ENCODE measurements around the gene TNNT2.

The TNNT2 gene

DNA sequence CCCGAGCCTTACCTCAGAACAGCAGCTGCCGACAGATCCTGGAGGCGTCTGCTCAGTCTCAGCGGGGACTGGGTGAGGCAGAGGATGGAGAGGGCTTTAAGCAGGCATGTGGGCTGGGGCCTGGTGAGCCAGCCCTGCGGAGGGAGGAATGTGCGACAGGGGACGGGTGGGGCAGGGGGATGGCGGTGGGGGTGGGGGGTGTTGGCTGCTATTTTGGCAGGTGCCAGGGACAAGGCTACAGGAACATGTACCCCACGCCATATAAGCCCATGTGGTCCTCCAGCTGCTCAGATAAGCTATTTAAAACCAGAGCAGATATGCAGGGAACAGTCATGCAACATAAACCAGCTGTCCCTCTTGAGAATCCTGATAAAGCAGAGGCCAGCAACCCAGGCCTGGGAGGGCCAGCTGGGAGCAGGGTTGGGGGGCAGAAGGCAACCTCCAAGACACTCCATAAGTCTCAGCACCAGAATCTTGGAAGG lies at the start of gene TNNT2:
TSS of gene TNNT2 (minus strand) at position 70 of the 482 bp plus-strand sequence. CDS start 4,426 bp downstream, outside the sequence.
- DNase-seq: peak; percentile 86

DNA sequence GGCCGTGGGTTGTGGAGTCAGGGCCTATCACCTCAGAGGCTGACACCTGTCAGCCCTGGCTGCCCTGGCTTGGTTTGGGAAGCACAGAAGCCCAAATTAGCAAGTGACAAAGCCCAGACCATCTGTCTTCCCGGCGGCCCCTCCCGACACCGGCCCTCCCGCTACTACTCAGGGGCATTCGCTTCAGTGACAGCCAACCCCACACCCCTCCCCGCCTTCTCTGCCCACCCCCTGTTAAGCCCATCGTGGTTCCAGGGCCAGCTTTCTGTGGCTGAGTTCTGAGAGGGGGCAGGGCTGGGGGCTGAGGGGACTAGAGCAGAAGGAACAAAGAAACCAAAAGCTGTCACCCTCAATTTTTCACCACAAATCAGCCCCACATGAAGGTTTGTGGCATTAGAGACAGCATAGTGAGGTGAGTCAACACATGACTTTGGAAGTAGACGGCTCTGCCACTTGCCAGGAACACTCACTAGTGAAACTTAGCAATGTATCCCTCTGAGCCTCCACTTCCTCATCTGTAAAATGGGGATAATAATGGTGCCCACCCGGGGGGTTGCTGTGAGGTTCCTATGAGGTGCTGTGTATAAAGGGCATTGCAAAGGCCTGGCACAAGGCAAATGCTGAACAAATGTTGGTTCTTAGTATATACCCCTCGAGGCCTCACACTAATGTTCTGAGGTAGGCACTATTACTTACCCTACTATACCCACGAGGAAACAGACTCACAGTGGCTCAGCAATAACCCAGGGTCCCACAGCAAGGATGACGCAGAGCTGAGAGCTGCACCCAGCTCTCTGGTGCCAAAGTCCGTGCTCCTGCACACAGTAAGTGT lies 49.2 kb upstream of the TNNT2 start:
- peak; percentile 87 for DNase-seq

DNA sequence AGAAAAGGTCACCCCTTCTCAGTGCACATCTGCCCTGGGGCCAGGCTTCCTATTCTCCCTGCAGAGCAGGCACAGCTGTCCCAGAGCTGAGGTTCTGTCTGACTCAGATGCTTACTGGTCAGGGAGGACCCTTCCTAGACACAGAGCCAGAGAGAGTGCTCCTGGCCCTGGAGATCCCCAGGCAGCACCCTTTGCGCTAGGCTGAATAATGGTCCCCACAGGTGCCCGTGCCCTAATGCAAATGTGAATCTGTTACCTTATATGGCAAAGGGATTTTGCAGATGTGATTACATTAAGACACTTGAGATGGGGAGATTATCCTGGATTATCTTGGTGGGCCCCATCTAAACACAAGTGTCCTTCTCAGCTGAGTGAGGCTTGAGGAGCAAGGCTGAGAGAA lies 46.7 kb upstream of the TNNT2 start:
- no peak for DNase-seq

DNA sequence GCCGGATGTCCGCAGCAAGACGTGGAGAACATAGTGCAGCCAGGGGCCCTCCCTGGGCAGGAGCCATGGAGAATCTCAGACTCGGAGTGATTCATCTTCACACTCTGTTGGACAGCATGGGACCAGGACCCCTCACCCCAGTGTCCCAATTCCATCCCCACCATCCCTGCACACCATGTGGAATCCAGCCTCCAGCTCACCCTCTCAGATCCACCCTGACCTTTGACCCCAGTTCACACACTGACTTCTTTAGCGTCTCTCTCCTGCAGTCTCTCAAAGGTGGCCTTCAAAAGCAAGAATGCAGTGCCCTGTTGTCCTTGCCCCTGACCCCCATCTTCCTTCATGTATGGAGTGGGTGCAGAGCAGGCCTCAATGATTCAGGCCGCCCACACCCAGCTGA lies 46.2 kb upstream of the TNNT2 start:
- DNase-seq: no peak

DNA sequence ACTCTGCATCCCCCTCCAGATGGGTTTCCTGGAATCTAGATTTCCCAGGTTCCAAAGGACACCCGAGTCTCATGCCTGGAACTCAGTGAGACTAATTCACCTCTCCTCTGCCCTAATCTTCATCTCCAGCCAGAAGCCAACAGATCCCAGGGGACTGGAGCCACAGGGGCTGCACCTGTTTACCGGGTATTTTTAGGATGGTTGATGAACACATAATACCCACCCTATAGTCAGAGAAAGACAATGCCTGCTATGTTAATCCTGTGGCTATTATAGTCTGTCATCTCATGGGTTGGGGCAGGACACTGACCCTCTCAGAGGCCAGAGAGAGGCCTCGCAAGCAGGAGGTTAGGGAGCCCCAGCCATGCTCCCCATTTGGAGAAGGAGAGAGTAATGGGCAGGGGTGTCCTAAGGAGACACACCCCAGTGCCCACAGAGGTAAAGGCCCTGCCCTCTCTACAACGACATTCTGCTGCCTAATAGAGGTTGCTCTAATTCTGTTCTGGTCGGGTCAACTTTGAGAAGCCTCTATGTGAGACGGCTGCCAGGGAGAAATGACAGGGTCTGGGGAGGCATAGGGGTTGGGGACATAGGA lies 45.1 kb upstream of the TNNT2 start:
- DNase-seq: peak; percentile 70

DNA sequence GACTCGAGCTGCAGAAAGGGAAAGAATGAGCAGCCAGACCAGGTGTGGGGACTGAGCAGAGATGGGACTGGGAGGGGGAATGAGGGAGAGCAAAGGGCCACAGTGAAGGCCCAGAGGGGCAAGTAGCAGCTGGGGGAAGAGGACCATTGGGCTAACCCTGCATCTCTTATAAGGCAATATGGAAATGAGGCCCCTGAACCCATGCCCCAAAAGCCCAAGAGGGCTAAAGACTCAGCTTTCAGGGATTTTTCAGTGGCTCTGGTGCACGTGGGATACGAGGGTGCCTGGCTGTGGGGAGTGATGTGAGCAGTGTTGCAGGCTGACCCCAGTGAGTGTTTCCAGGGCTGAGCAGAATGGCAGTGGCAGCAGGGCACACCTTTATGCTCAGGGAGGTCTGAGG lies 44.5 kb upstream of the TNNT2 start:
- no peak for DNase-seq

DNA sequence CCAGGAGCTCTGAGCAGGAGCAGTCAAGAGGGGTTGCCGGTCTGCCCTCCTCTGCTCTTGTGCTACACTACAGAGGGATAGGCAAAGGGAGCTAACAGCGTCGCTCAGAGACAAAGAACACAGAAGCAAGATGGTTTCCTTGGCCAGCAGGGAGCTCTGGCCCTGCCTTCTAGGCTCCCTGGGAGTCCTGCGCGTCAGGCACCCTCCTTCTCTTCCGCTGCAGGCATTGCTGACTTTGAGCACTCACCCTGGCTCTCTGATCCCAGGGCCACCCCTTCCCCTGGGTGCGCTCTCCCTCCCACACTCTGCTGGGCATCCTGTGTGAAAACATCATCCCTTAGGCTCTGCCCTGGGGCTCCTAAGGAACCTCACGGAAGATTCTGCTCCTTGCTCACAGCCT lies 43.6 kb upstream of the TNNT2 start:
- no peak for DNase-seq

DNA sequence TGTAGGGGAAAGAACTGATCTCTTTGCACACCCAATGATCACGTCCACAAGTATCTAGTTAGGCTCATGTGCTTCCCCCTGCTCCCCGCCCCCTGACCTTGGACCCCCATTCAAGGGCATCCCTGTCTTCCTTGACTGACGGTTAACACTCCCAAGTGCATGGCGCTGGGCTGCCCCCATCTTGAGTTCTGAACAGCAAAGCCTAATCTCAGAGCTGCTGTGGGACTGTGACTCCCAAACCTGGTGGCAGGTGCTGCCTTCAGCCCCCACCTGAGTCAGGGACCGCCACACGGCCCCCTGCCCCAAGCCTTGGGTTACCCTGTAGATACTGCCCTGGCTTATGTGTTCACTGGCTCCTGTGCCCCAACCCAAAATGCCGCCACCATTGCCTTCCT lies 43.1 kb upstream of the TNNT2 start:
- no peak for DNase-seq

DNA sequence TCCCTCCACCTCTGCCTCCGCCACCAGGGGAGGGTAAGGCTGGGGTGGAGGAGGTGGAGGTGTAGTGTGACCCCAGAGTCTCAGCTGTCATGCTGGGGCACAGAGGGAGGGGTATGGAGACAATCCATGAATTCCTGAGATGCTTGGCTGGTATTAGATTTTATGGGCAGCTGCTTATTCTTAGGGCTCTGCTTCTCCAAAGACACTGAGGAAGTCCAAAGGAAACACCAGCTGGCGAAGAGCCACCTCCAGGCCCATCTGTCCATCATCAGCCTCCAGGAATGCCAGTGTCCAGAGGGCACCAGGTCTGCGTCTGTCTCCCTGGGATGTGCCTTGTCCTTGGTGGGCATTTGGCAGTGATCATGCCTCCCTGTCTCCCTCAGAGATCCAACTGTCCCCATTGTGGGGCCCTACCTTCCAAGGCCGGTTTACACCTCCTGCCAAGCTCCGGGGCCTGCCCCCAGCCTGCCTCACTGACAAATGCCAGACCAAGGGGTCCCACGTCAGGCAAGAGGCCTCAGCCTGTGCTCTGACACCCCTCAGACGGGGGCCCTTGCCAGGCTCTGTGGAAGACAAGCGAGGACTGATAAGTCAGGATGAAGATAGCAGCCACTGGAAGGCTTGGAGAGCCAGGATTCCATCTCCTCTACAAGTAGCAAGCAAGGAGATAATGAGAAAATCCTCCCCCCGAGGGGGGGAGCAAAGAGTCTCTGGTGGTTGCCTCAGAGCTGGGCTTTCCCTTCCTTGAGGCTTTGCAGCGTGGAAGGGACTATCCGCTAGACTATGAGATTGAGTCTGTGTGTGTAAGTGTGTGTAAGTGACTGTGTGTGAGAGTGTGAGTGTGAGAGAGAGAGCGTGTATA lies 42.5 kb upstream of the TNNT2 start:
- no peak for DNase-seq

DNA sequence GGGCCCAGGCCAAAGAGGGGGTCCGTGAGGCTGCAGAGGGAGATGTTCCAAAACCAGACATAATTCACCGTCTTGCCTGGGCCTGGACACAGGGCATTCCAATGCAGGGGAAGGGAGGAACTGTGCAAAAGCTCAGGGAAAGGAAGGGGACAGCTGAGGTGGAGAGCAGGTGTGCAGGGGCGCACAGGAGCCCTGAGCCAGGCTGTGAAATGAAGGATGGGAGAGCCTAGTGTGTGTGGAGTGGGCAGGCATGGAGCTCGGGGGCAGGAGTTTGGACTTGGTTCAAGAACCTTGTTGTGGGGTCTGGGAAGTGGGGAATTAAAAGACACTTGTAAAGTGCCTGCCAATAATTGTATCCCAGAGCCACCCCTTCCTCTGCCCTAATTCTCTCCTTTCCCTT lies 41.8 kb upstream of the TNNT2 start:
- DNase-seq: no peak

DNA sequence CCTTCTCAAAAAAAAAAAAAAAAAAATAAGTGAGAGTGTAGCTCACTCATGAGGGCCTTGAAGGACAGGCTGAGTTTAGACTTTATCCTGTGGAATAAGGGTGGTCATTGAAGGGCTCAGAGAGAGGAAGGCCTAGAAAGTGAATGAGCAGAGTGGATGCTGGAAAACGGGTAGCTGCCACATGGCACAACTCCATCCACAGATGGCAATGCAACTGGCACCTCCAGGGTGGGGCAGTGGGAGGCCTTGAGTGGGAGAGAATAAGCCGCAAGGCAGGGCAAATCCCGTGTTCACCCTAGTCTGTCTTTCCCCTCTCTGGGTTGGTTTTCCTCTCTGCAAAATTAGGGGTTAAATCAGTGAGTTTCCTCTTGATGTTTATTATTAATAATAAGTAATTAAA lies 41.0 kb upstream of the TNNT2 start:
- DNase-seq: no peak

DNA sequence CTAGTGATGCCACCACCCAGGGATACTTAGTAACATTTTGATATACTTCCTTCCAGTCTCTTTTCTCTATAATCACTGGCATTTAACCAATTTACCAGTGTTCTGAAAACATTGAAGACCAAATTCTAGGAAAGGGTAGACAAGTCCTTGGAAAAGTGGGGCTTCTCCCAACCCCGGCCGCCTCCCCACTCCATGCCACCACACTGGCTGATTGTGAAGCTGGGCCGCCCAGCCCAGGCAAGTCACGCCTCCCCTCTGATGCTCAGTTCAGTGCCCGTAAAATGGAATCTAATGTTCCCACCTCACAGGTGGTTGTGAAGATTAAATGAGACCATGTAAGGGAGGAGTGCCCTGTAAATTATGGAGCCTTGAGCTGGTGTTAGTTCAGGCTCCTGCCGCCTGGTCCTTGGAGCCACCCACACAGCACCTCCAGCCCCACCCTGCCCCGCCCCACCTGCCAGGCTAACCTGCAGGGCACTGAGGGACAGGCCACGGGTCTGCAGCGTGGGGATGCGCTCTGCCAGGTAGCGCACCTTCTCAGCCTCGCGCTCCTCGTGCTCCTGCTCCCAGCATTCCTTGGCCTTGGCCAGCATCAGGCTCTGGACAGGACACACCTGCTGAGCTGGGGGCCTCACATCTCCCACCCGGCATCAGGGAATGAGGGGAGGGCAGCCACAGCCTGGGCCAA lies 36.7 kb upstream of the TNNT2 start:
- DNase-seq: no peak

DNA sequence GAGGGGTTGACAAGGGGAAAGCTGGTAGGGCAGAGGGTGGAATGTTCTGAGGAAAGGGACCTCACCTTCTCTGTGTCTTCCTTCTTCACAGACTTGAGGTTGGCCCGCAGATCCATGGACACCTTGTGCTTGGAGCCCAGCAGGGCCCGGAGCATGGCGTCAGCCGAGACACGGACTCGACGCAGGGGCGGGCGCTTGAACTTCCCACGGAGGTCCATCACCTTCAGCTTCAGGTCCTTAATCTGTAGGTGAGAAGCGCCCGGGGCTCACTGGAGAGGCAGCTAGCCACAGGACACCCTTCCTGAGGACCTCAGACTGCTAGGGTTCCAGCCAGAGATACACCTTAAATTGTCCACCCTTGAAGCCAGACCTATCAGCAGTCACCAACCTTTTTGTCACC lies 33.8 kb upstream of the TNNT2 start:
- no peak for DNase-seq

DNA sequence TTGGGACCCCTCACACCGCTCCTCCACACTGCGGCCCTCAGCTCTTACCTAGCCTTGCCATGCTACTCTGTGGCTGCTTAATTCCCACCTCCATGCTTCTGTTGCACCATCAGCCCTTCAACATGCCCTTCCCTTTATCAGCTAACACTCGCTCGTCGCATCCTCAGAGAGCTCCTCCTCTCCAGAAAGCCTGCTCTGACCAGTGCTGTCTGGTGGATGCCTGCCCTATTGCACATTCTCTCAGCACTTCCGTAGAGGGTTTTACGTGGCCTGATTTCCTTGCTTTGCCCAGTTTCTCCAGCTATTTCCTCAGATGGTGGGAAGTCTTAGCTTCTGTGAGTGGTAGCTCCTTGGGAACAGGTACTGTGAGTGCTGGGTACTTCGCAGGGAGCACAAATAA lies 32.0 kb upstream of the TNNT2 start:
- no peak for DNase-seq

DNA sequence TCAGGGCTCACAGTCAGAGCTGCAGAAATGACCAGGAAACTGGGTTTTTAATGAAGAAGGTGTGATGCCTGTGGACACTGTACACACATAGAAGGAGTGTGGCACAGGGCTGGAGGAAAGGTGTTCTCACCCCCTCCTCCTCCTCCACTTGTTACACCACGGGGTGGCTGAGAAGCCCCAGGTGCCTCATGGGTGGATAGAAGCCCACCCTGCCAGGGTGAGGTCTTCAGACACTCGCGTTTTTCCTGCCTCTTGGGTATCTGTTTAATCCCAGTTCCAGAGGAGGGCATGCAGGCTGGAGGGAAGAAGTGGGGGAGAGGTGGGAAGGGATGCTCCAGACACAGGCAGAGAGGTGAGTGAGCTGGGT lies 31.3 kb upstream of the TNNT2 start:
- DNase-seq: no peak

DNA sequence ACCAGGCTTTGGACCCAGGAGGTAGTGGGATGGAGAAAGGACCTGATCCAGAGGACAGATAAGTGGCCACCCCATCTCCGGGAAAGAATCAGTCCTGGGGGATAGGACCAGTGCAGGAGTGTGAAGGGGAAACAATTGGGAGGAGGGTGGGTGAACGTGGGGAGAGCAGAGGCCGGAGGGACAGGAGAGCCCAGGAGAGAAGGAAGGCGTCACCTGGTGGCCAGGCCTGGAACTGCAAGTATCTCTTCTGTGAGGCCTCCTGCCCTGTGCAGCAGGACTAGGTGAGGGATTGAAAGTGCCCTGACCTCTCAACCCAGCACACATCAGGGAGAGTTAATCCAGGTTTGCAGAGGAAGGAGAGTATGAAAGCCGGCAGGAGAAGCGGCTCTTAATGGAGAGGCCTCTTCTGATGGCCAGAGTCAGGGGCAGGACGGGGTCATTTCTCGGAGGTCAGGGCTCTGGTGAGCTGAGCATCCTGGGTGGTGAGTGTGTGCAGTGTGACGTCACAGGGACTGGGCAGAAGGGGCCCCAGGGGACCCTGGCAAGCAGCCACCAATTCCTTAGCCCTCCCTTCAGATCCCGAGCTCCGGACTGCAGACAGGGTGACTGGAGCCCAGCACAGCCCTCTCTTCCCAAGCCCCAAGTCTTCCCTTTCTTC lies 30.8 kb upstream of the TNNT2 start:
- peak; percentile 66 for DNase-seq

DNA sequence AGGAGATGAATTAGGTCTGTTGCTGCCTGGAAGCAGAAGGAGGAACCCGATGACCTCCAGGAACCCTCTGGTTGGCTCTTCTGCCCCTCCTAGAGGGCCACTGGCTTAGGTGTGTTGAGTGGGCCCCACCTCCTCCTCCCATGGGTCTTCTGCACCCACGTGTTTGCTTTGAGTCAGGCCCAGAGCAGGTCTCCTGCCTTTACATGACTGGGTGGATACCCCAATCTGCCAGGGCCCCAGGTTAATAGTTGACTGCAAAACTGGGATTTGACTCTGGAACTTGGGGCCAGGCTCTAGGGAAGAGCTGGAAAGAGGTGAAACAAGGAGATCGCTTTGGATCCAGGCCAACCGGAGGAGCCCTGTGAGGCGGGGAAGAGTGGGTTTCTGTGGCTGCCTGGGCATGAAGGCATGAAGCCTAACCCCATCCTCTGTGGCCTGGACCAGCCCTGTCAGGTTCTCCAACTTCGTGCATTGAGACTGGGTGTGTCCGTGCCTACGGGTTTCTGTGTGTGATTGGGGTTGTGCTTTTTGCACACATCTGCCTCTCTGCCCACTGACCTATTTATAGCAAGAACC lies 29.4 kb upstream of the TNNT2 start:
- DNase-seq: no peak

DNA sequence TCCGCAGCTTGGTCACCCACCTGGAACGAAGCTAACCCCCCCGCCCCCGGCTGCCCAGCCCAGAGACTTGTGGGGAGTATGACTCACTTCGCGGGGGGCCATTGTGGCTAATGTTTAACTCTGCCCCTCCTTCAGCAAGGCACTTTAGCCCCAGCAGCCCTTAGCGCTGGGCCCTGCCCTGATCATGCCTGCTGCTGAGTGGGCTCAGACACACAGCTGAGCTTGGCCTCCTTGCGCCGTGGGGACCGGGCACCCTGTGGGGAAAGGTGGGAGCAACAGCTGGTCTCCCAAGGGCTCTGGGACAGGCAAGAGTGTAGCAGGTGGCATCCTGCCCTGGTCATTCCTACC lies 28.0 kb upstream of the TNNT2 start:
- DNase-seq: no peak

DNA sequence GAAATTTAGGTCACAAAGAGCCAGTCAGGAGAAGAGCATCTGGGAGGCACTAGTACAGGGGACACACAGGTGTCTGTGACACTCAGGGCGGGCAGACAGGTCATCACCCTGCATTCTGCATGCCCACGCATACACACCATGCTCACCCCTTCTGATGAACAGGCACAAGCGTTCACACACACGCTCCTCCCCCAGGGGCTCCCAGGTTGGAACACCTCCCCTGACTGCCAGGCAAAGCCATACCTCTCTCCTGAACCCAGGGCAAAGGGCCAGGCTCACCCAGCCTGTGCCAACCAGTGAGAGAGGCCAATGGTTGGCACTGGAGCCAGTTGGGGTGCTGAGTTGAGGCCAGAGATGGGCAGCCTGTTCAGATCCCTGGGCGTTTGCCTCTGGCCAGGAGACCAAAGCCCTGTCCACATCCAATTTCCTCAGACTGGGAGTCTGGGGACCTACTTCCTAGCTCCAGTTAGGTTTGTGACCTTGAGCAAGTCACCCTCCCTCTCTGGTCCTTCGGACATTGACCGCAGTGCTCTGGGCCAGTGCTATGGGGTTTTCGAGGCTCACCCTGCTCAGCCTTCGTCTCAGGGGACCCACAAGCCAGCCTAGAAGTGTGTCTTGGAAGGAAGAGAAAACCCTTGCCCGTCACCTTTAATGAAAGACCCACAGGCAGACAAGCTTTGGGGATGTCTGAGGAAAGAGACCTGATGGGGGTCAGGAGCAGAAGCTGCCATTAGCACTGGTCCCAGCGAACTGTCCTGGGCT lies 27.4 kb upstream of the TNNT2 start:
- DNase-seq: no peak

DNA sequence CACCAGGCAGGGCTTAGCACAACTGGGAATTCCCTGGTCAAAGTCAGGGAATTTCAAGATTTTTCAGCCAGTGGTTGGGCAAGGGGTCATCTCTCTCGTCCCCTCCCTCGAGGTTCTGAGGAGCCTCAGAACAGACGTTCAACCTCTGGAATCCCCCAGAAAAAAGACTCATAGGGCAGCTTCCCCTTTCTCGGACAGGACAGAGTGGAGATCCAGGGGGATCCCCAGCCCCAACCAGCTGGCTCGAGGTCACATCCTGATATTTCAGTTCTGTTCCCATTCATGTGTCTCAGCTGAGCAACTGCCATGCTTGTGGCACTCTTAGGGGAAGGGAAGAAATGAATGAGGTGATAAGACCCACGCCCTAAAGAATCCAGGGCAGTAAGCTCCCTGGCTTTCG lies 26.6 kb upstream of the TNNT2 start:
- no peak for DNase-seq

DNA sequence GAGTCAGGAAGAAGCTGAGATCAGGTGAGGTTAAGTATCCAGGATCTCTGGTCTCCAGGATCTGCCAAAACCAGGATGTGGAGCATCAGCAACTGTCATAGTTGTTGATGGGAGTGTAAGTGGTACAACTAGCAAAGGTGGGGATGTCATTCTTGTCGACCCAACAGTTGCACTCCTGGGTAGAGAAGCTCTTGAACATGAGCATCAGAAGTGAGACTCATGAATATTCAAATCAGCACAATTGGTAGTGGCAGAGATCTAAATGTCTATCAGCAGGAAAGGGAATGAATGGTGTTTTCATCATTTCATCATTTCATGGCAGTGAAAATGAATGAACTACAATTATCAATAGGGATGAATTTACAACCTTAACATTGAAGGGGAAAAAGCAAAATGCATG lies 25.9 kb upstream of the TNNT2 start:
- DNase-seq: no peak

DNA sequence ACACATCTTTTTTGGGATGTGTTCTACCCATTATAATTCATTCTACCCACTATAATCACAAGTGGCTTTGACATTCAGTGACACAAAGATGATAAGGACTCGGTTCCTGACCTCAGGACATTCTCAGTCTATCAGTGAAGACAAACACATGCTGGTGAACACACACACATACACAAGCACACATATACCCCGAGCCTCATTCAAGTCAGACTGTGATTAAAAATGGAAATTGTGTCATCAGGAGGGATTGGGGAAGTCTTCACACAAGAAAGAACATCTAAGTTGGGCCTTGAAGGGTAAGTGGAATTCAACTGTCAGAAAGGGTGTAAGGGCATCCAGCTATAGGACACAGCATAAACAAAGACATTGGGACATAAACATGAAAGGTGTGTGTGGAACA lies 24.2 kb upstream of the TNNT2 start:
- no peak for DNase-seq

Measured in NCI-H2171 treated with DMSO at 0.1 percent for 48 hours (cell line).